ENCODE data around the gene SYNGR3.

SYNGR3 gene, protein sequence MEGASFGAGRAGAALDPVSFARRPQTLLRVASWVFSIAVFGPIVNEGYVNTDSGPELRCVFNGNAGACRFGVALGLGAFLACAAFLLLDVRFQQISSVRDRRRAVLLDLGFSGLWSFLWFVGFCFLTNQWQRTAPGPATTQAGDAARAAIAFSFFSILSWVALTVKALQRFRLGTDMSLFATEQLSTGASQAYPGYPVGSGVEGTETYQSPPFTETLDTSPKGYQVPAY

GRCh38 chr16:1989209-1990100 lies at the start of gene SYNGR3:
SYNGR3 (plus strand) TSS chr16:1989970; CDS start chr16:1990103, 133 bp downstream.
- no peak for DNase-seq (ENCODE audit: extremely low spot score)
- no peak for TF ChIP-seq CTCF (IDR thresholded peaks at IDR 0.05; ENCODE audit: control extremely low read depth, extremely low read depth, low read depth, missing control alignments)
- ChIA-PET CTCF (interaction anchor here (5.5 to 7.3 kb wide), 2 partner anchors 14 kb away, joined by 30 to 63 read pairs; no protein-coding TSS in a partner anchor), POLR2A (interaction anchor here (2.2 to 3.3 kb wide), 2 partner anchors 24 to 166 kb away, joined by 9 to 22 read pairs; partner anchors contain the start of genes RPS2 and TRAF7)

- CTCF ChIA-PET = interaction anchor here (1.2 to 2.8 kb wide), 5 partner anchors 12 to 167 kb away, joined by 3 to 20 read pairs (median 3); partner anchors contain the start of gene RPS2
- POLR2A ChIA-PET = interaction anchor here (0.5 to 1.8 kb wide), 2 partner anchors 24 to 48 kb away, joined by 3 to 12 read pairs; partner anchors contain the start of gene RPS2
- no peak for TF ChIP-seq CTCF (IDR thresholded peaks at IDR 0.05; ENCODE audit: control extremely low read depth, extremely low read depth, low read depth, missing control alignments)
These were observed 49.3 kb upstream of the SYNGR3 start for GRCh38 chr16:1940273-1941161.

DNA sequence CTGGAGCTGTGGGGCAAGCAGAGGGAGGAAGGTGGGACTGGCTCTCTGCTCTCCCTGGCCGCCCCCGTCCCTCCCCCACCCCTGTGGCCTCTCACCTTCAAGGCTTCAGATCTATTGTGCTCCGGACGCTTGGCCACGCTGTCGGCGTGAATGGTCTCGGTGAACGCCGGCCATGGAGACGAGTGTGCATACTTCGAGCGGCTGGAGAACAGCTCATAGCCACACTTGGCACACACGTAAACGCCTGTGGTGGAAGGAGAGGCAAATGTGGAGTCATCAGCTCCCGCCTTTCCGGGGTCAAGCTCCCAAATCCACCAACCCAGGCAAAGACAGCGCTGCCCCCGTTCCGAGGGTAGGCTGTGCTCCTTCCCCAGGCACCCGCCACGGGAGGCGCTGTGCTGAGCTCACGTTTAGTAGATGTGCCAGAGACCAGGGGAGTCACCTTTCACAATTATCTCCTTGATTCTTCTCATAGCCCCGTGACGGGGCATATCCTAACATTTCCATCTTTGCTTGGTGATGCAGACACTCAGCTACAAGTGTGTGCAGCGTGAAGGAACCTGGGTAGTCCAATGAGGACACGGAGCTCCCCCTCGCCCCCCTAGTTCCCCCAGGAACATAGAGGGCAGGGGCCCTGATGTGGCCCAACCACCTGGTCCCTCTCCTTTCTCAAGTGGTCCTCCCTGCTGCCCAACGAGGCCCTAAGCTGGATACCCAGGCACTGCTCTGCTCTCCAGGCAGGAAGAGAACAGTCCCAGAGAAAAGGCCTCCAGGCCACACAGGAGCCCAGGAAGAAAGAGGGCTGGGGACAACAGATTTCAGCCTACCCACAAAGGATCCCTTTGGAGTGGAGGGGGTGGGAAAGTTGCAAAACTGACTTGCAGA lies 48.4 kb upstream of the SYNGR3 start:
- no peak for DNase-seq (ENCODE audit: extremely low spot score)
- ChIA-PET POLR2A (interaction anchor here (1.8 kb wide), 1 partner anchor 24 kb away, joined by 12 read pairs; the partner anchor contains the start of gene RPS2), CTCF (interaction anchor here (1.1 to 2.8 kb wide), 6 partner anchors 12 to 168 kb away, joined by 3 to 20 read pairs (median 3); partner anchors contain the start of gene RPS2)
- TF ChIP-seq CTCF (IDR thresholded peaks at IDR 0.05; ENCODE audit: control extremely low read depth, extremely low read depth, low read depth, missing control alignments) = no peak

More at GRCh38 chr16:1940273-1941161, 49.3 kb upstream of the SYNGR3 start:
- no peak for DNase-seq (ENCODE audit: extremely low spot score)

DNA sequence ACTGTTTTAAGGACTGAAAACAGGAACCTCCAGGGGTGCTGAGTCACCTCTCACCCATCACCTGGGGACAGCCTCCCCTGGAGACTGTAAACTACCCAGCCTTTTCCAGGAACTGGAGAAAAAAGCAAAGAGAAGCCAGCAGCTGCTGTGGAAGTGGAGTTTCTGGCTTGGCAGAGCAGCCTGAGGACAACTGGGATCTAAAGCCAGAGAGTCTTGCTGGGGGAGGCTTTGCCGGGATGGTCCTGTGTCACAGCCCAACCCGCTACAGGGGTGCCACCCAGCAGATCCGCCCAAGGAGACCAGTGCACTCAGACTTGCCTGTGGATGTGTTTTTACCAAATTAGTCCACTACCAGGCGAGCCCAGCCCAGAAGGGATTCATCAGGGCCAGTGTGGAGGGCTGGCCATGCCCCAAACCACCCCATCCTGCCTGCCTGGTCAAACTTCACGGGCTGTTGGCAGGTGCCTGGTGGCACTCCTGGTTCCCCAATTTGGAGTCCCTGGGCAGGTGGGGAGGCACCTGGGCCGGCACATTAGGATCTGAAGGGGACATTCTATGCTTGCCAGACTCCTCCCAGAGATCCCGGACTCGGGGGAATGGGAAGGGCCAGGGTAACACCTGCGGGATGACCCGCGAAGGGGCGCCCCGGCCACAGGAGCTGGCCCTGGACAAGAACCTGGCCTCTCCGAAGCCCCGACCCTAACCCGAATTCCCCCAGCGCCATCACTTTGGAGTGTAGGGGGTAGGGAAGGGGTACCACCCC lies 47.5 kb upstream of the SYNGR3 start:
- no peak for DNase-seq (ENCODE audit: extremely low spot score)
- no peak for TF ChIP-seq CTCF (IDR thresholded peaks at IDR 0.05; ENCODE audit: control extremely low read depth, extremely low read depth, low read depth, missing control alignments)
- POLR2A ChIA-PET = interaction anchor here (1.8 to 2.2 kb wide), 2 partner anchors 22 to 23 kb away, joined by 12 to 19 read pairs; partner anchors contain the start of gene RPS2
- CTCF ChIA-PET = interaction anchor here (1.1 to 2.8 kb wide), 3 partner anchors 13 to 22 kb away, joined by 3 to 20 read pairs (median 3); partner anchors contain the start of gene RPS2
